Spinal cord (tissue), 10 donors: ENCODE results near the gene XXYLT1. TPM values are rescaled to one million over a fixed set of nuclear protein-coding genes. Genes with fewer than 3 reads are reported as not detected.

Experiments
- DNase-seq, 6 donors: peaks; one replicate each; pipeline versions ENCODE4 v3.0.0 to v3.0.0-alpha.2; 2013 to 2015; ENCODE audit warnings: low spot score in 6 of 6, low read depth in 4 of 6
- H3K27ac ChIP-seq: one replicate; pipeline ENCODE4 v1.5.1; 2013; ENCODE audit warnings: low read depth, low read length, control low read depth
- H3K27me3 ChIP-seq: one replicate; pipeline ENCODE4 v1.6.1; 2013; ENCODE audit warnings: low read length; ENCODE audit not compliant: control insufficient read depth, insufficient read depth
- H3K36me3 ChIP-seq: one replicate; pipeline ENCODE4 v1.6.1; 2013; ENCODE audit warnings: low read length; ENCODE audit not compliant: control insufficient read depth, insufficient read depth
- H3K4me1 ChIP-seq: one replicate; pipeline ENCODE4 v1.6.1; 2013; ENCODE audit warnings: low read length; ENCODE audit not compliant: control insufficient read depth, insufficient read depth
- H3K4me3 ChIP-seq: one replicate; pipeline ENCODE4 v1.5.1; 2013; ENCODE audit warnings: low read depth, low read length, control low read depth
- H3K9me3 ChIP-seq: one replicate; pipeline ENCODE4 v1.6.1; 2013; ENCODE audit warnings: low read length; ENCODE audit not compliant: control insufficient read depth, insufficient read depth
- WGBS: methylation state at CpG from one replicate; pipeline ENCODE4 v1.1.5; 2013; ENCODE audit warnings: missing lambda C conversion rate; ENCODE audit not compliant: insufficient coverage; 5-methylcytosine and 5-hydroxymethylcytosine counted together
- polyA plus RNA-seq, 2 donors: library from polyadenylated mRNA; unstranded; fragments of 120-200 nt; gene quantifications; one replicate each; pipeline ENCODE4 v1.2.1, GENCODE V29; 2013; ENCODE audit not compliant: insufficient read length in 2 of 2
- total RNA-seq, 2 donors: library from RNA; depleted of rRNA in 1 of 2; stranded (reverse); fragments of 120-200 nt in 1 of 2; fragments of >200 nt in 1 of 2; gene quantifications; one replicate each; pipeline versions ENCODE4 v1.2.3 to v1.2.4, GENCODE V29; 2013 to 2014
- donor health status: healthy.

The XXYLT1 gene
- total and polyA plus RNA-seq, 4 donors, result 28.0 to 47.9 (median 37.5) TPM

- Histone ChIP-seq H3K36me3 (no peaks in the 10 kb centered on the region), H3K4me1 (peaks cover 39% of the 10 kb centered on the region), H3K27me3 (no peaks in the 10 kb centered on the region), H3K27ac (peak overlapping the region; percentile 25), H3K4me3 (no peak overlapping the region), H3K9me3 (no peaks in the 10 kb centered on the region)
- DNase-seq, result no peak
- WGBS, result 100% methylated on average over 2 of the region's 6 CpGs
These were observed 111.2 kb downstream of the XXYLT1 start for GRCh38 chr3:195159814-195160165.

GRCh38 chr3:195159117-195159813 is 111.7 kb downstream of the XXYLT1 start:
- H3K4me1 ChIP-seq, result peaks cover 44% of the 10 kb centered on the region
- 96% methylated on average over 9 of the region's 10 CpGs for WGBS
- no peaks in the 10 kb centered on the region for H3K9me3 ChIP-seq
- no peak overlapping the region for H3K4me3 ChIP-seq
- peak overlapping the region; percentile 25 for H3K27ac ChIP-seq
- no peak for DNase-seq
- H3K27me3 ChIP-seq, result no peaks in the 10 kb centered on the region
- H3K36me3 ChIP-seq, result no peaks in the 10 kb centered on the region

- no peaks in the 10 kb centered on the region for H3K36me3 ChIP-seq
- 41% methylated on average over 18 of the region's 20 CpGs for WGBS
- H3K4me3 ChIP-seq, result no peak overlapping the region
- H3K27me3 ChIP-seq, result no peaks in the 10 kb centered on the region
- DNase-seq, result peak in 1 of 6 donors; percentile 64
- peak overlapping the region; percentile 86 for H3K27ac ChIP-seq
- H3K4me1 ChIP-seq, result peaks cover 53% of the 10 kb centered on the region
- H3K9me3 ChIP-seq, result no peaks in the 10 kb centered on the region
These were observed 114.6 kb downstream of the XXYLT1 start for GRCh38 chr3:195156286-195156890.

- no peaks in the 10 kb centered on the region for H3K9me3 ChIP-seq
- H3K4me1 ChIP-seq, result peaks cover 57% of the 10 kb centered on the region
- peaks cover 2% of the 10 kb centered on the region for H3K36me3 ChIP-seq
- H3K4me3 ChIP-seq, result no peak overlapping the region
- H3K27me3 ChIP-seq, result no peaks in the 10 kb centered on the region
- DNase-seq, result peak in 2 of 6 donors; percentile 43 to 70
- WGBS, result 74% methylated on average over 14 of the region's 17 CpGs
- H3K27ac ChIP-seq, result peak overlapping the region; percentile 86
These were observed 115.3 kb downstream of the XXYLT1 start for GRCh38 chr3:195155570-195156241.

GRCh38 chr3:195154793-195155535 is 116.0 kb downstream of the XXYLT1 start:
- Histone ChIP-seq H3K36me3 (peaks cover 5% of the 10 kb centered on the region), H3K27ac (peak overlapping the region; percentile 86), H3K4me3 (no peak overlapping the region), H3K4me1 (peaks cover 60% of the 10 kb centered on the region), H3K27me3 (no peaks in the 10 kb centered on the region), H3K9me3 (no peaks in the 10 kb centered on the region)
- 24% methylated on average over 13 of the region's 16 CpGs for WGBS
- peak; percentile 53 to 95 (median 76) for DNase-seq

GRCh38 chr3:195154111-195154791 is 116.7 kb downstream of the XXYLT1 start:
- Histone ChIP-seq H3K9me3 (no peaks in the 10 kb centered on the region), H3K27ac (peak overlapping the region; percentile 86), H3K4me1 (peaks cover 64% of the 10 kb centered on the region), H3K36me3 (peaks cover 5% of the 10 kb centered on the region), H3K27me3 (no peaks in the 10 kb centered on the region), H3K4me3 (no peak overlapping the region)
- WGBS, result 57% methylated on average over 14 of the region's 16 CpGs
- DNase-seq, result peak in 1 of 6 donors; percentile 42

- peaks cover 5% of the 10 kb centered on the region for H3K36me3 ChIP-seq
- H3K27ac ChIP-seq, result peak overlapping the region; percentile 86
- H3K4me3 ChIP-seq, result no peak overlapping the region
- H3K9me3 ChIP-seq, result no peaks in the 10 kb centered on the region
- WGBS, result 86% methylated on average over 5 of the region's 8 CpGs
- no peaks in the 10 kb centered on the region for H3K27me3 ChIP-seq
- peak in 1 of 6 donors; percentile 62 for DNase-seq
- peaks cover 66% of the 10 kb centered on the region for H3K4me1 ChIP-seq
These were observed 117.3 kb downstream of the XXYLT1 start for GRCh38 chr3:195153653-195154052.

- Histone ChIP-seq H3K4me1 (peaks cover 64% of the 10 kb centered on the region), H3K27ac (peak overlapping the region; percentile 86)
These were observed 117.8 kb downstream of the XXYLT1 start for GRCh38 chr3:195153130-195153529.

More at GRCh38 chr3:195153130-195153529, 117.8 kb downstream of the XXYLT1 start:
- H3K36me3 ChIP-seq, result peaks cover 5% of the 10 kb centered on the region
- no peak overlapping the region for H3K4me3 ChIP-seq
- H3K27me3 ChIP-seq, result no peaks in the 10 kb centered on the region
- WGBS, result 23% methylated on average over 6 of the region's 7 CpGs
- peak in 2 of 6 donors; percentile 63 to 85 for DNase-seq
- H3K9me3 ChIP-seq, result no peaks in the 10 kb centered on the region
